ACC112 (cell line): ENCODE results near the gene TGFBRAP1.
"Not testable (repeated sequence)": the region's sequence is repeated elsewhere in the genome, so short reads cannot be mapped to it uniquely, and the experiment has no call there.

Source experiments
- H2AFZ ChIP-seq: fragments of 200-600 bp; sonication (generic); one replicate; pipeline ENCODE4 v1.6.0; 2017; ENCODE audit warnings: antibody characterized with exemption, low read length; ENCODE audit not compliant: unreplicated experiment
- H3K27ac ChIP-seq: fragments of 200-600 bp; sonication (generic); 2 replicates; pipeline ENCODE4 v1.5.1; 2014; ENCODE audit warnings: low read depth, mild to moderate bottlenecking, antibody characterized with exemption, low read length, moderate library complexity
- H3K27me3 ChIP-seq: fragments of 200-600 bp; sonication (generic); 2 replicates; pipeline ENCODE4 v1.6.1; 2014; ENCODE audit warnings: mild to moderate bottlenecking, antibody characterized with exemption, low read length, moderate library complexity, mixed read lengths; ENCODE audit not compliant: insufficient read depth
- H3K36me3 ChIP-seq: fragments of 200-600 bp; sonication (generic); 2 replicates; pipeline ENCODE4 v1.6.1; 2016; ENCODE audit warnings: mild to moderate bottlenecking, antibody characterized with exemption, low read length, moderate library complexity, mixed read lengths; ENCODE audit not compliant: insufficient read depth
- H3K4me1 ChIP-seq: fragments of 200-600 bp; sonication (generic); one replicate; pipeline ENCODE4 v1.6.1; 2016; ENCODE audit warnings: low read length, mixed read lengths; ENCODE audit not compliant: insufficient read depth, unreplicated experiment, control insufficient read depth
- H3K4me3 ChIP-seq: fragments of 200-600 bp; sonication (generic); 2 replicates; pipeline ENCODE4 v1.5.1; 2014; ENCODE audit warnings: mild to moderate bottlenecking, low read depth, low read length
- H3K79me2 ChIP-seq: fragments of 200-600 bp; sonication (generic); one replicate; pipeline ENCODE4 v1.6.0; 2016; ENCODE audit warnings: low read length; ENCODE audit not compliant: control insufficient read depth, unreplicated experiment, insufficient read depth

Gene TGFBRAP1

DNA sequence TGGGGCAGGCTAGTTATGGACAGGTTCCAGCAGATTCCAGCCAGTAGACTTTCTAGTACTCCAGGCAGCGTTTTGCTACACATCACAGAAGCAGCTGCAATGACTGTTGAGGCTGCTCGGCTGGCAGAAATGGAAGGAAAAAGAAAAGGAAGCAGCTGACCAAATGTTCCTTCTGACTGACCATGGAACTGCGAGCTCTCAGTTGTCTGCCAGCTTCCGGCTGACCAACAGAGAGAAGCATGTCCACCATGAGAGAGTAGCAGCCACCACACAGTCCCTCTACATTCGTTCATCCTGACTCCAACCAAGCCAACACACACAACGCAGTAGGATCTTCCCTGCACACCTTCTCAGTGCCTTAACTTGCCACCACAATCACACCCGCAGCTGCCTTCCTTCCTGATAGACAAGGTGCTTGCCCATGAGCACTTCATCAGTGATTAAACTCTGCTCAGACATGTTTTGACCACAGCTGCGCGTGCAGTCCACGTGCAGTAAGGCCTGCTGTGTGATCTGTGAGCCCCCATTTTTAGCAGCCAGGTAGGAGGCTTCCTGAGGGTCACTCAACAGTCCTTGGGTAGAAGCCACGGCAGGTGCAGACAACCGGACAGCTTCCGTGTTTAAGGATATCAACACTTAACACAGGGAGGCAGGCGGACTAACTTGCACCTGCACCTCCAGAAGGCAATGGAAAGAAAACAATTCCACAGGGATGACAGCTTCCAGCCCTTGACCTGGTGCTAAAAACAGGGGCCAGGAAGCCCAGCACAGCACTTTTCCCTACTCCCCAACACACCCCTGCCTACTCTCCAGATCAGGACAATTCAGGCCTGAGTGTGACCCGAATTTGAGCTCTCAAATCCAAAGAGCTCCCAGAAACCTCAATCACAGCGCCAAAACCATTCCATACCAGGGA, 996 bp downstream of the TGFBRAP1 start:
- peak overlapping the region; percentile 51 for H2AFZ ChIP-seq
- peaks cover 32% of the 10 kb centered on the region for H3K4me1 ChIP-seq
- no peak overlapping the region for H3K27ac ChIP-seq
- H3K4me3 ChIP-seq: peak overlapping the region; percentile 86
- peaks cover 34% of the 10 kb centered on the region for H3K79me2 ChIP-seq
- no peaks in the 10 kb centered on the region for H3K27me3 ChIP-seq
- H3K36me3 ChIP-seq: no peaks in the 10 kb centered on the region

DNA sequence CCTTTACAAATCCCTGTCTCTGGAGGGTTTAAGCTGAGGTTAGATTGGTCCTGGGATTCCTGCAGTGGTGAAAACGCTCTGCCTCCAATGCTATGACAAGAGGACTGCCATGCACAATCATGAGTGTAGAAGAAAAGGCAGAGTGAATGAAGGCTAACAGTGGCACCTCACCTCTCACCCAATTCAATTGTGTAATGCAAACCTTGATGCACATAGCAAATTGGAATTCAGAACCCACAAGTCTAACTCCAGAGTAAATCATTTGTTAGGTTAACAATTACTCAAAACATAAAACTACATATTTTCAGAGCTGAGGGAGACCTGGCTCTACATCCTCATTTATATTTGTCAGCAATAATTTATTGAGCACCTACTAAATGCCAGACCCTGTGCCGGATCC, 1.8 kb downstream of the TGFBRAP1 start:
- no peak overlapping the region for H3K4me3 ChIP-seq
- no peak overlapping the region for H3K27ac ChIP-seq
- peaks cover 37% of the 10 kb centered on the region for H3K4me1 ChIP-seq
- no peaks in the 10 kb centered on the region for H3K36me3 ChIP-seq
- H3K79me2 ChIP-seq: peaks cover 38% of the 10 kb centered on the region
- H3K27me3 ChIP-seq: no peaks in the 10 kb centered on the region
- H2AFZ ChIP-seq: no peak overlapping the region

DNA sequence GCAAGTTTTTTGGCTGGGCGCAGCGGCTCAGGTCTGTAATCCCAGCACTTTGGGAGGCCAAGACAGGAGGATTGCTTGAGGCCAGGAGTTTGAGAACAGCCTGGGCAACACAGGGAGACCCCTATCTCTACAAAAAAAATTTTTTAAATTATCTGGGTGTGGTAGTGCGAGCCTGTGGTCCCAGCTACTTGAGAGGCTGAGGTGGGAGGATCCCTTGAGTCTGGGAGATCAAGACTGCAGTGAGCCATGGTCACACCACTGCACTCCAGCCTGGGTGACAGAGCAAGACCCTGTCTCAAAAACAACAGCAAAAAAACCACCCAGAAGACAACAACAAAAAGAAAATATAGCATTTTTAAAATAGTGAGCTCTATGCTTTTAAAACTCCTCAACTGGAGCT, 2.3 kb downstream of the TGFBRAP1 start:
- H3K36me3 ChIP-seq, H2AFZ ChIP-seq, H3K27me3 ChIP-seq, H3K4me3 ChIP-seq, H3K27ac ChIP-seq: not testable (repeated sequence)
- Histone ChIP-seq H3K4me1 (peaks cover 39% of the 10 kb centered on the region), H3K79me2 (peaks cover 41% of the 10 kb centered on the region)

DNA sequence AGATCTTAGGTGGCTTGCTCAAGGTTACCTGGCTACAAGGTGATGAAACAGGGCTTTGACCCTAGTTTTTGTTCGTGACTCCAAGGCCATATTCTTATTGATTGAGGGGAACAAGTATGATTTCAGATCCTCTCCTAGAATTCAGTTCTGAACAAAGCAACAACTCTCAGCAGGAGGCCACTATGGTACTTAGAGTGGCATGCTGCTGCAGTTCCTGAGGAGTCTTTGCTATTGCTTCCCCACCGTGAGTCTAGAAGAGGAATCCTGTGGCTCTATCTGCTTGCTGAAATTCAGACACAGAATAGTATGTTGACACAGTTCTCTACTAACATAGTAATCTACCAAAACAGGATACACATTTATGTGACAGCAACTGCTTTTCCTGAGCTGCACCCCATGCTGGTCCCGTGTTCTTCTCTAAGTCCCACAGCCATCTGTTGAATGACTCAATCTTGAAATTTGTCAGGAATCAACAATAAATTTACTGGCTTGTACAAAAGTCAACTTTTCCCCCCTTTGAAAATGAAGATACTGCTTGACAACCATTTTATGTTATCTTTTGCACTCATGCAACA, 4.1 kb downstream of the TGFBRAP1 start:
- Histone ChIP-seq H3K4me1 (peaks cover 35% of the 10 kb centered on the region), H3K4me3 (no peak overlapping the region), H3K79me2 (peaks cover 47% of the 10 kb centered on the region), H3K36me3 (no peaks in the 10 kb centered on the region), H2AFZ (no peak overlapping the region), H3K27me3 (no peaks in the 10 kb centered on the region), H3K27ac (no peak overlapping the region)

DNA sequence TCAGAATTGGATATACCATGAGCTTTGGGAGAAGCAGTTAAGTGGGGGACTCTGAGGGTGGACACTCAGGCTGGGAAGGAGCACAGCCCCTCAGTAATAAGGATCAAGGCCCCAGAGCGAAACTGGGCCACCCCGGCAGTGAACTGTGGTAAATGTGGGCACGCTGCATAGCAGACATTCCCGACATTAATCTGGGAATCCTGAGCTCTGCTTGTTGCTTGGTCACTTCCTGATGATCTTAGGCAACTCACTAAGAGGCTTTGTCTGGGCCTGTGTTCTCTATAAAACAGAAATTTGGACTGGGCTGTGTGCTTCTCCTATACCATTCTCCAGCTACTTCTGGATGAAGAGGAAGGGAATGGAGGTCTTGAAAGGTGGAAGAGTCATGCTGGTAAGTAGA, 4.8 kb downstream of the TGFBRAP1 start:
- H3K79me2 ChIP-seq: peaks cover 47% of the 10 kb centered on the region
- peaks cover 30% of the 10 kb centered on the region for H3K4me1 ChIP-seq
- no peak overlapping the region for H3K27ac ChIP-seq

DNA sequence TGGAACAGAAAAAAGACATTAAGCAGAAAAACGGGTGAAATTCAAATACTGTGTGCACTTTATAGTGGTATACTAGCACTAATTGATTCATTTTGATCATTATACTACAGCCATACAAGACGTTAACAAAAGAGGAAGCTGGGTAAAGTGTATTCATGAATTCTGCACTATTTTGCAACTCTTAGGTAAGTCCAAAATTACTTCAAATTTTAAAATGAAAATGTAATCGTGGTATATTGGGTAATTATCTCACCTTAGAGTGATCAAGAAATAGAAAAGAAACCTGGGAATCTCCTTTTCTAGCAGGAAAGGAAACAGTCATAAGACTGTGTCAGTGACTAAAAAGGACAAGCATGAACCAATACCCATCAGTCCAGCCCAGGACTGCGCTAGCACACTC, 5.4 kb downstream of the TGFBRAP1 start:
- no peak overlapping the region for H3K4me3 ChIP-seq
- peaks cover 46% of the 10 kb centered on the region for H3K79me2 ChIP-seq
- H3K36me3 ChIP-seq: no peaks in the 10 kb centered on the region
- H2AFZ ChIP-seq: no peak overlapping the region
- H3K4me1 ChIP-seq: peaks cover 30% of the 10 kb centered on the region
- H3K27me3 ChIP-seq: no peaks in the 10 kb centered on the region
- H3K27ac ChIP-seq: no peak overlapping the region

More for the DNA sequence above, 4.8 kb downstream of the TGFBRAP1 start:
- Histone ChIP-seq H2AFZ (no peak overlapping the region), H3K27me3 (no peaks in the 10 kb centered on the region), H3K36me3 (no peaks in the 10 kb centered on the region), H3K4me3 (no peak overlapping the region)

DNA sequence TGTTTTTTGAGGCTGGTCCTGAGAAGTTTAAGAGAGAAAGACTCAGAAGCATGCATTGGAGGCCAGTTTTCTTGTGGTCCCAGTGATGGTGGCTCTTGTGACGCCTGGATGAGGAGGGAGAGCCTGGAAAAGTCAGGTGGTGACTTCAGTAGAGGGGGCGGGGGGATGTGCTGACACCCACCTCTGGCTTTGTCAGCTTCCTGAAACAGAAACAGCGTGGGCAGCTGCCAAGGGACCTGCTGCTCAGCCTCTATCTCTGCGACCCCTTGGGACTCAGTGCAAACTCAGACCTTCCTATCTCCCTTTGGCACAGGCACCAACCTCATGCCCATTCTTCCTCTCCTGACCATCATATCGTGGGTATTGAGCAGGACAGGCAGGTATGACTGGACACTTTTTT, 6.4 kb downstream of the TGFBRAP1 start:
- H3K4me1 ChIP-seq: peaks cover 22% of the 10 kb centered on the region
- H2AFZ ChIP-seq: no peak overlapping the region
- no peak overlapping the region for H3K4me3 ChIP-seq
- no peaks in the 10 kb centered on the region for H3K36me3 ChIP-seq
- H3K79me2 ChIP-seq: peaks cover 36% of the 10 kb centered on the region
- H3K27ac ChIP-seq: no peak overlapping the region
- no peaks in the 10 kb centered on the region for H3K27me3 ChIP-seq

DNA sequence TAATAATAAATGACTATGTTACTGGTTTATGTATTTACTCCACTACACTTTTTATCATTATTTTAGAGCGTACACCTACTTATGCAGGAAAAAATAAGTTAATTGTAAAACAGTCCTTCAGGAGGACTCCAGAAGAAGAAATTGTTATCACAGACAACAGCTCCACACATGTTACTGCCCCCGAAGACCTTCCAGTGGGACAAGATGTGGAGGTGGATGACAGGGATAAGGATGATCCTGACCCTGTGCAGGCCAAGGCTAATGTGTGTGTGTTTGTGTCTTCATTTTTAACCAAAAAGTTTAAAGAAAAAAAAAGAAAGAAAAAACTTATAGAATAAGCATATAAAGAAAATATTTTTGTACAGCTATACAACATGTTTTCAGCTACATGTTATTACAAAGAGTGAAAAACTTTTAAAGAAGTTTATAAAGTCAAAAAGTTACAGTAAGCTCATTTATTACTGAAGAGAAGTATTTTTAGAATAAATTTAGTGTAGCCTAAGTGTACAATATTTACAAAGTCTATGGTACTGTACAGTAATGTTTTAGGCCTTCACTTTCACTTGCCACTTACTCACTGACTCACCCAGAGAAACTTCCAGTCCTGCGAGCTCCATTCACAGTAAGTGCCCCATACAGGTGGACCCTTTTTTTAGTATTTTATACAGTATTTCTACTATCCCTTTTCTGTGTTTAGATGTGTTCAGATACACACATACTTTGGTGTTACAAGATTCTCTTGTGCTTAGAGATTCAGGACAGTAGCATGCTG, 7.5 kb downstream of the TGFBRAP1 start:
- Histone ChIP-seq H3K79me2 (peaks cover 28% of the 10 kb centered on the region), H3K4me3 (no peak overlapping the region), H2AFZ (no peak overlapping the region), H3K27me3 (no peaks in the 10 kb centered on the region), H3K4me1 (peaks cover 19% of the 10 kb centered on the region), H3K27ac (no peak overlapping the region), H3K36me3 (no peaks in the 10 kb centered on the region)

DNA sequence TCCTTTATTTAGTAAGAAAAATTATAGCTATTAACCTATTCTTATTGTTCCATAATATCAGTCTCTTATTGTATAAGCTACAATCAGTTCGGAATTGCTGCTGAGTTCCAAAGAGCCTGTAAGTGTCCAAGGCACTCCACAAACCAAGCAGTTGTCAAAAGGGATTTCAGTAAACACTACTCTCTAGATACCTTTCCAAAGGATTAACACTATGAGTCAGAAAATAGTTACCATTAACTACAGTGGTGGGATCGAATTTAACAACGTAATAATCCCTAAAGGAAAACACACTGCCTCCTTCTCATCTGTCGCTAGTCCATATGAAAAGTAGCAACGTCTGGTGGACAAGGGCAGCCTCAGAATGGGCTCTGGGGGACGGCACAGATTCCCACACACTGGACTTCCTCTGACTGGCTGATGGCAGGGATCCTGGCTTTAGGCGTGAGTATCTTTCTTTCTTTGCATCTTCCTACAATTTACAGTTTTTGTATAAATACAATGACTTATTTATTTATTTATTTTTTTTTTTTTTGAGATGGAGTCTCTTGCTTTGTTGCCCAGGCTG, 8.8 kb downstream of the TGFBRAP1 start:
- Histone ChIP-seq H3K27ac (no peak overlapping the region), H3K27me3 (no peaks in the 10 kb centered on the region), H3K4me3 (no peak overlapping the region), H2AFZ (no peak overlapping the region), H3K36me3 (no peaks in the 10 kb centered on the region), H3K79me2 (peaks cover 27% of the 10 kb centered on the region), H3K4me1 (peaks cover 19% of the 10 kb centered on the region)

DNA sequence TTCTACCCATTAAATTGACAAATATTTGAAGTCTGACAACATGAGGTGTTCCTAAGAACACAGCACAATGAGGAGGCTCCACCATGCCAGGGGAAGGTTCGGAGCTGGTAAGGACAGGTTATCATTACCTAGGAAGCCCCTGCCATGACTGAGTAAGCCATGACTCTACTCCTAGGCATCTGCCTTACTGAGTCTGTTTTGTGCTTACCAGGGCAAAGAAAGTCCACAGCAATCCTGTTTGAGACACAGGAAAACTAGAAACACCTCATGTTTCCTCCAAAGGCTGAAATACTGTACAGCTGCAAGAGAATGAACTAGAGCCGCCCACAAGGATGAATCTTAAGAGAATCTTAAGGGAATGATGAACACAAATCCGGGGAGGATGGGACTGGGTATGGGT, 11.6 kb downstream of the TGFBRAP1 start:
- peaks cover 21% of the 10 kb centered on the region for H3K79me2 ChIP-seq

More for the DNA sequence above, 11.6 kb downstream of the TGFBRAP1 start:
- Histone ChIP-seq H3K4me3 (no peak overlapping the region), H2AFZ (no peak overlapping the region), H3K4me1 (peaks cover 5% of the 10 kb centered on the region), H3K27ac (no peak overlapping the region), H3K36me3 (no peaks in the 10 kb centered on the region), H3K27me3 (no peaks in the 10 kb centered on the region)
